ENCODE data around the gene TMEM30A.

The TMEM30A gene

DNA sequence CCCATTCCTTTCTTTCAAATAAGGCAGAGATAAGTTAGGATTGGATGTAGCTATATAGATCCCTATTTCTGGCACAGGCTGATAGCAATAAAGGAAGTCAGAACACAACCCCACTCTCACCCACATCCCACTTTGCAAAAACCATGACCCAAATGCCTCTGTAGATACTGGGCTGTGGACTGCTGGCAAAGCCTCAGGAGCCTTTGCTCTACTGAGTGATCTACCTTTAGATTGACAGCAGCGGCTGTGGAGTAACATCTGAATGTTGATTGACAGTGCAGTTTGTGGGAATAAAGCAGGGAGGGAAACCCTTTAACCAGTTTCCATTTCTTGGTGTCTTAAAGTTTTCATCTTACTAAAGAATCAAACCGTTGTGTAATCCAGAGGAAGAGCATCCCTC is 6.7 kb upstream of the TMEM30A start:
- no peak for DNase-seq

DNA sequence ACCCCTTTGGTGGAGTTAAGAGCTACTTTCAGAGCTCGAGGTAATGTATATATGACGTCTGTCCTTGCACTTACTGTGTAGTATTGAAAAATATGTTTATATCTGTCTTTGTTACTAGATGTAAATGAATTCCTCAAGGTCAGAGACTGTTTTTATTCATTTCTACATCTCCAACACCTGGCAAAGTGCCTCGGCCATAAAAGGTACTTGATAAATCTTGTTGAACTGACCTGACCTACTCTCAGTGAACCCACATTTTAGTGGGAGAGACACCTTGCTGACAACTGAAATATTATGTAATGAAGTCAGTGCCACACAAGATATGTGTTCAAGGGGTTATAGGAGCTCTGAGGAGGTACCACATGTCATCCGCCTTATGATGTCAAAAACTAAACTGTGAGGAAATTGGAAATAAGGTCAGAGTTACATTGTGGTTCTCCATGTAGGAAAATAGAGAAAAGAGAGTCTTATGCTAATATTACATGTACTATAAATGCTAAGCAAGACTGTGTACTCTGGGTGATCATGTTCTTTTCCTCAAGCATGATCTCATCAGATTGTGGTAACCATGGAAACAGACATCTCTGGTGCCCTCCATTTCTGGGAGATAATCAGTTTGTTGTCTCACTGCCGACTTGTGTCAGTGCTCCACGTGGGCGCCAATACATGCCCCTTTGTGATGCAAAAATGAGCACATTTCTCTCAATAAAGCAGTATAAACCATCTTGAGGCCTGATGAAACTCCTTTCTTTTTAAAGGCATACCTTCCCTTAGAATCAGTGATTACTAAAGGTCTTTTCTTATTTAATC is 5.7 kb upstream of the TMEM30A start:
- no peak for DNase-seq

DNA sequence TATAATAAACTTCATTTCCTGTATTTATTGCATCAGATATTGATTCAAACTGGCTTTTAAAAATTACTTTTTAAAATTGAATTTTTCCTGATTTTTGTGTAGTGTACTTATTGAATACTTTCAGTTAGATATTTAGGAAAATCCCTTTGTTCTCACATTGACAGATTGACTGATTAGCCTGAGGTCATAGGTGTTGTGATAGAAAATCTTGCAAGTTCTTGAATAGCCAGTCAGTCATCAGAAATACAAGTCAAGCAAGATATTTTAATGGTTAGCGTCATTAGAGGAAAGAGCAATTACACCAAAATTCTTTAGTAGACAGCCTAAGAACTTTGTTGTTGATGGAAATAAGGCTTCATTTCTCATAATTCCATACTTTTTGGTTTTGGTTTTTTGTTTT is 3.4 kb upstream of the TMEM30A start:
- DNase-seq = no peak

DNA sequence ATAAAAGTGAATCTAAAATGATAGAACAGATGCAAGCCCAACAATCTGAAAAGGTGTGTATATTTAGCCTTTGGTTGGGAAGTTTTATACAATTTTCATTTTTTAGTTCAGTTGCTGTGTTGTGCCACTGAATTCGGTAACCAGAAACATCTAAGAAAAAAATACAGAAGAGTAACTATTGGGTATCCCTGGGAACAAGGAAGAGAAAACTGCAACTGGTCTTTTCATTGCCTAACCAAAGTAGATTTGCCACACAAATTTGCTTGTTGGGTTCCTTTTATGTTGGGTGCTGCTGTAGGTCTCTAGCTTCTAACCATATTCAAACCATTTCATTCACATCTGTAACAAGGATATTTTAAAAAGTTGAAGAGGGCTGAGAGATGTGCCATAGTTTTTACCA is 2.8 kb upstream of the TMEM30A start:
- DNase-seq = no peak

DNA sequence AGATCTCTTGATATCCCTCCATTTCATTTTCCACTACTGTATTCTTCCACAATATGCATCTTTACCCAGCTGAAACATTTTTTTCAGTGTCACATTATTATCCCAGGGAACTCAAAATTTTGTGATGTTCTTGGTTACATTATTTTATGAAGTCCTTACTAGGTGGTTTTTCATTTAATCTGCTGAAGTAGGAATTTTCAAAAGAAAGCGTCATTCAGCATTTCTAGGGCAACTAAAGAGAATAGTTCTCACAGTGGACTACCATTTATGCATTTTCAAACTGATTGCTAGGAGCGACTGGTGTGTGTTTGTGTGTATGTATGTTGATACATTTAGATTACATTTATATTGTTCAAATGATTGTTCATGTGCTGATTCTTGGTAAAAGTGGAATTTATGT is 2.4 kb upstream of the TMEM30A start:
- no peak for DNase-seq

DNA sequence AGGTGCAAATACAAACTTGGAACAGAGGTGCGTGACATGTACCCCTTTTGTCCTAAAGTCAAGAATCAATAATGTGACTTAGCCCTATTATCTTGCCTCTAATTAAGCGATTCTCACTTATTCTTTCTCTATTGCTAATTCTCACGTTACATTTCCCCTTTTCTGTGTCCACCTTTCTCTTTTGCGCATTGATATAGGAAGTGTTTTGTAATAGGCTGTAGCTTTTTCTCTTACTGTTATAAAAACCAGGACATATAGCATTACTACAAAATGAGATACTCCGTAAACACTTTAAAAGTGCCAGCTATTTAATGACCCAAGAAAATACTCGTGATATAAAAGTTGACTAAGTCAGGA is 669 bp upstream of the TMEM30A start:
- peak; percentile 36 for DNase-seq

DNA sequence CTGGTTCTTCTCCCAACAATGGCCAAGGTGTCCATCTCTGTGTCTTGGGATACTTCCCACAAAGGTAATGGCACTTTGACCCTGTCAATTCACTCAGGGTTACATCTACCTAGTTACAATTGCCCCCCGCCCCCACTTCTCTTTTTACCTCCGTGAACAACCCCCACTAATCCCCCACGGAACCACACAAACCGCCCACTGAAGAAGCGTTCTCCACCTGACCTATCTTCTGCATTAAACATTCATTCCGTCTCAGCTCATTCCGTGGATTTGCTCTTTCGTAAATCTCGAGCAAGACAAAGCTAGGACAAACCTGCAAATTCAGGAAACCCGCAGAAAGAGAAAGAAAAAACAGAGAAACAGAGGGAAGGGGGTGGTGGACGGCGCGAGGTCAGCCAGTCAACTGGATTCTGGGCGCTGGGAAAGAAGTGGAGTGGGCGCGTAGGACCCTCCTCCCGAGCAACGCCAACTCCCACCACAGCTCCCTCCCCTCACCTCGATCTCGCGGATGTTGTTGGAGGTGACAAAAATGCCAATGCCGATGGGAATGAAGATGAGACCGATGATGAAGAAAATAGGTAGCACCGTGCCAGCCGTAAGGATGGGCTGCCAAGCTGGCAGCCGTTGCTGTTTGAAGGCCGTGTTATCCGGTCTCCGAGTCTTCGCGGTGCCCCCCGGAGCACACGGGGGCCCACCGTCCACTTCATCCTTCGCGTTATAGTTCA is 523 bp downstream of the TMEM30A start:
- DNase-seq = no peak

DNA sequence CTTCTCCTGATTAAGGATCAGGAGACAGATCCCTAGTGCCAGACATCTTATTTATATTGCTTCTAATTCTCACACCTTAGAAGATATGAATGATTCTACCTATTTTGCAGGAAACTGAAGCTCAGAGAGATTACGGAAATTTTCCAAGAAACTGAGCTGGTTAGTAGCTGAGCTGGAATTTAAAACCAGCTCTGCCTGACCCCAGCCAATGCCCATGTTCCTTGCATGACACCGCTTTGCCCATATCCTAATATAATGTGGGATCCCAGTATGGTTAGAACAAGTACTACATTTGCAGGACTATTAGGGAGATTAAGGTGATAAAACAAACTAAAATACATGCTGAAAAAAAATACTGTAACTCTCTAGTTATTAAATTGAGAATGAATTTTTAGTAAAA is 1.9 kb downstream of the TMEM30A start:
- no peak for DNase-seq

DNA sequence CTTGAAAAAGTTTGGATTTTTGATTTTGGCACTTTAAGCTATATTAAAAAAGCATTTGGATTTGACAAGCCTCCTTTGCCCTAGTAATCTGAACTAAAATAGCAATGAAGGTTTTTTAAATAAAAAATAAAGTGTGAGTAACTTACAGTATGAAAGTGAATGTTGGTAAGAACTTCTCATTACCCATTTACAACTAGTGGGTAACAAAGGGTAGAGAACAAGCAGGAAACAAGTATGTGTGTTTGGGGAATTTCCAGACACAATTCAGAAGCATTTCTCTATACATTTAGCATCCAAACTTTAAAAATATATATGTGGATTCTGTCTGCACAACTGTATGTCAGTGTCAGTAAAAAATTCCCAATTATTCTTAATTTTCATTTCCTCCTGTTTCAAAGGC is 2.9 kb downstream of the TMEM30A start:
- DNase-seq = no peak

DNA sequence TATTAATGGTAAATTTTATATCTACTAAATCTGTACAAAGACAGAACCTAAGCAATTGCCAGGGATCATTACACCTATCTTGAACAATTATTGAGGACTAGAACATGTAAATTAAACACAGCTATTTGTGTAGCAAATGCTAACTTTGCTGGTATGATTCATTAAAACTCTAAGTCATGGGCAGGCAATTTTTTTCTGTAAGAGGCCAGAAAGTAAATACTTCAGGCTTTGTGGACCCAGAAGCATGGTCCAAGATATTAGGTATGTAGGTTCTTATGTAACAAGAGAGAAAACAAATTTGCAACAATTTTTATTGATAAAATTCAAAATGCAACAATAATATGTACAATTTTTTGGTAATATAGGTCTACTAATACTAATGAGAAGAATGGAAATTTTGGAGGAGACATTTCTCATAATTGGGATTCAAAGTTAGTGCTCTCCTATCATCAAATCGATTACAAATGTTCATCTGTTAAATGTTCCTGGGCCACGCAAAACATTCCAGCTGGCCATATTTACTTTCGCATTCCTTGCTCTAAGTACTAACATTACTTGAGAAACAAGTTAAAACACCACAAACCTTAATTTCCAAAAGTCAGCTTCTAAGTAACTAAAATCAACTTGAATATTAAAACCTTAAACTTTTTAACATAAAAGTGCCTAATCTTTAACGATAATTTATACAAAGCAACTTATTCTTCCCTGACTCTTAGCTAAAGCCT is 4.3 kb downstream of the TMEM30A start:
- no peak for DNase-seq

DNA sequence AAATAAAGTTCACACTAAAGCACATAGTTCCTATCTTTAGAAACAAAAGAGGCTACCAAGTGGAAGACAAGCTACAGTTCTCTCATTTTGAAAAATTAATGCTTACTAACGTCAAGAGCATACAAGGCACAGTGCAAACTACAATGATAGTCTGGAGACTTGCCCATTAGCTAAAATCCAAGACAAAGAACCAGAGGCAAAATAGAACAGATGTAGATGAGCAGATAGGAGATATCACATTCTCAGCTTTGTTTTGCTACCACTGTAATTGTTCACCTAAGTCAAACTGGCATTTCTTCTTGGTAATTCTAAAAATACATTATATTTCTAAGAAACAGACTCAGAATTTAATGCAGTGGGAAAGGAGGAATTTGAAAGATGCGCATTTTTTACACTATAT is 5.2 kb downstream of the TMEM30A start:
- DNase-seq = no peak

DNA sequence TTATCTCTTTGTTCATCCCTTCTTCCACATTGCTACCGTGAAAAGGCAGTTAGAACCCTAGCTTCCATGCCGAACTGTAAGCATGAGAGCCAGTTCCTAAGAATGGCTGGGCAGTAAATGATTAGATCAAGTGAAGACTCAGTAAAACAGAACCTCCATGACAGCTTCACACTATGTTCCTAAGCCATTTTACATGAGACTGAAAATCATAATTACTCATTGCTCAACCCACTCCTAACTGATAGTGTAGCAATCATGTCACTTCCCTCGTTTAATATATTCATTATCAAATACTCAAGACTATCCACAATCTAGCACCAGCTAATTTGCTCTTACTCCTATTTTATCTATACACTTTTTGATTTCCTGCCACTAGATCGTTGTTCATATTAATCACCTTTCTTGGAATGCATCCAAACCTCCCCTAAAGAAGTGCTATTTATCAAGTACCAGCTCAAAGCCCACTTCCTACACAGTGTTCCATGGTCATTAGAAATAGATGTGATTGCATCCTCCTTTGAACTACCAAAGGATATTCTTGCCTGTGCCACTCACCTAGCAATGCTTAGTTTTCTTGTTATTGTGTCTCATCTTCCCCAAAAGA is 6.0 kb downstream of the TMEM30A start:
- DNase-seq = no peak

DNA sequence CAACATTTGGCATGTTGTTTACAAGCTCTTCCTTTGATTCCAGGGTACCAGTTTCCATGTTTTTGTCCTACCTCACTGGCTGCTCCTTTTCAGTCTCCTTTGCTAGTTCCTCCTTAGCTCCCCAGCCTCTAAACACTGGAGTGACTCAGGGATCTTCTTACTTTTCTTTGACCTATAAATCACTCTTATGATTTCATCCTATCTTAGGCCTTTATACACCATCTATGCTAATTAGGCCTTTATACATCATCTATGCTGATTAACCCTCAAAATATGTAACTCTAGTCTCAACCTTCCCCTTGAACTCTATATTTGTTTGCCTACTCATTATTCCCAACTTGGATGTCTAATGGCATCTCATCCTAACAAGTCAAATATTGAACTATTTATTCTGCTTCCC is 9.5 kb downstream of the TMEM30A start:
- DNase-seq = no peak

DNA sequence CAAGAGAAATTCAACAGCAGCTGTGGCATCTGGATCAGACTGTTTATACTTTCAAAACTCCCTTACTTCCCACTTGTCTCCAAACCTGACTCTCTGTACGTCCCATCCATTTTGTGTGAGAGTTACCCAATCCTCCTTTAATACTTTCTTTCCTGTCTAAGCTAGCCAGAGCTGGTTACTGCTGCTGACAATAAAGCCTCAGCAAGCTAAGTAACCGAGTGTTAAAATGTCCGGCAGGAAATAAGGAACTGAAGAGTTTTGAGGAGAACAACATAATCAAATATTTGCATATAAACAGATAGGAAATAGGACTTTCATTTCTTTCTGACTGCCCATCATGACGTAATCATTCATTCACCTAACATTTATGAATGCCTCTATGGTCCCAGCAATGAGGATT is 11.6 kb downstream of the TMEM30A start:
- no peak for DNase-seq

DNA sequence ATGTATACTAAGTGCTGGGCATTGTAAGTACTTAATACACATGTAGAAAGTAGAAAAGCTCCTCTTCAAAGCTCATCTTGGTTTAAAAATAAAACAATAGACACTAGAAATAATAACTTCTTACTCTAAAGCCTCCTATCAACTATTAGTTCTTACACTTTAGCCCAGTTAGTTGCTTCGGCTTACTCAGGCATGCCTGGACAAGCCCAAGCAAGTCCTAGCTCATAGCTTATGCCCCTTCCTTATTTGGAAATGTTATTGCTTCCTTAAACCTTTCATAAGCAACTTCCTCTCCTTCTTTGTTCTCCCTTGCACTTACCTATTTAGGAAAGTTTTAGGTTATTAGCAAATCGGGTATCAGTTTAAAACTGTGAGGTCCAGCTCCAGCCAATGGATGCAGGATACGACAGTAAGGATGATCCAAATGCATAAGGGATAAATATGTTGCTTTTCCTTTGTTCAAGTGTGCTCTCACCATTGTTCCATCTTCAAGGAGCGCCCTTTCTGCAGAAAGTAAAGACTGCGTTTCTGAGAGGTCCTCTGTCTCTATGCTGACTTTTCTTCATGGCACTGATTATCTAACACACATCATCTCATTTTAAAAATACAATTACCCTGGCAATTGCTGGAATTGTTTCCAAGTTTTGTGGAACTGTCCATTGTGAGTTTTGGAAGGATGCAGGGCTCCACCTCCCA is 12.3 kb downstream of the TMEM30A start:
- DNase-seq = no peak

DNA sequence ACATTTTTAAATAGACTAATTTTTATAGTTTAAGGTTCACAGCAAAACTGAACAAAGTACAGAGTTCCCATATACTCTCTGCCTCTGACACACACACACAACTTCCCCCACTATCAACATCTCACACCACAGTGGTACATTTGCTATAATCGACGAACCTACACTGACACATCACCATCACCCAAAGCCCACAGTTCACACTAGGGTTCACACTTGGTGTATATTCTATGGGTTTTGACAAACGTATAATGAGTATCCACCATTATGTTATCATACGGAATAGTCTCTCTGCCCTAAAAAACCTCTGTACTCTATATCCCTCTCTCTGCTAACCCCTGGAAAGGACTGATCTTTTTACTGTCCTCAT is 15.6 kb downstream of the TMEM30A start:
- no peak for DNase-seq

DNA sequence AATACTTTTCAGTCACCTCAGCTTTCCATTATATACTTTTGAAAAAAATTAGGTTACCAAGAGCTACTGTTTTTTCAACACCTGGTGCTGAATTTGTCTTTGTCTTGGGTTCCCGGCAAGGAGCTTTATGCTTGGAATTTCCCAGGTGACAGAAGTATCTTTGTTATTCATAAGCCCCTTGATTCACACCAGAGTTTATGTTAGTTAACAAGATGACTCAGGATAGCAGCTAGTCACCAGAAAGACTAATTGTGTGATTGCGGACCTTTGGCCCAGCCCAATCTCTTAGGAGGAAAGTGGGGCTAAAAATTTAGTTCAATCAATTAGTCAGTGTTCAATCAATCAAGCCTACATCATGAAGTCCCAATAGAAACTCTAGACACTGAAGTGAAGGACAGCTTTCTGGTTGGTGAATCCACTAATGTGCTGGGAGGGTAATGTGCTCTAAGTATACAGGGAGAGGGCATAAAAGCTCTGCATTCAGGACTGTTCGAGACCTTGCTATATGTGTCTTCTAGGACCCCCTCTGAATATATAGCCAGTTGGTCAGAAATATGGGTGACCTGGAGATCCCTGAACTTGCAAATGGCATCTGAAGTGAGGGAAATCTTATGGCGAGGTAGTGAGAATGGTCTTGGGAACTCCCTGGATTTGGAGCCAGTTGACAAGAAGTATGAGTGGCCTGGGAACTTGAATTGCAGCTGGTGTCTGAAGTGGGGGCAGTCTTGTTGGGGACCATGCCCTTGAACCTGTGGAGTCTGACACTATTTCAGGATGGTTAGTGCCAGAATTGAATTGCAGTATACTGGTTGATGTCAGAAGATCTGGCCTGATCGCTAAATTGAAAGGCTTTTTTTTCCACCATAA is 16.2 kb downstream of the TMEM30A start:
- no peak for DNase-seq

DNA sequence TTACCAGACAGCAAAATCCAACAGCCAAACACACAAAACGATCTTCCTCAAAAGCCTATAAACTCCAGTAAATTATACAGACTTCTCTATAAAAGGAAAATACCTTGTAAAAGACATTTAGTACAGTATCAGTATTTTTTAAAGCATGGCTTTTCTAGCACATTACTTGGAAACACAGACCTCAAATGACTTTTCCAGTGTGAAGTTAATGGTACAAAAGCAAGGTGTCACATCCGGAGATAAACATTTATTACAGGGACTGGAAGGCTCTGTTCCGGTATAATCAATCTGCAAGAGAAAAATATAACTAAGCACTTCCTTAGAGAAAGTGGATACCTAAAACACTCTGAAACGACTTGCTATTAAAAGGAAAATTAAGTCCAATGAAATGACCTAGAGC is 17.1 kb downstream of the TMEM30A start:
- DNase-seq = no peak

DNA sequence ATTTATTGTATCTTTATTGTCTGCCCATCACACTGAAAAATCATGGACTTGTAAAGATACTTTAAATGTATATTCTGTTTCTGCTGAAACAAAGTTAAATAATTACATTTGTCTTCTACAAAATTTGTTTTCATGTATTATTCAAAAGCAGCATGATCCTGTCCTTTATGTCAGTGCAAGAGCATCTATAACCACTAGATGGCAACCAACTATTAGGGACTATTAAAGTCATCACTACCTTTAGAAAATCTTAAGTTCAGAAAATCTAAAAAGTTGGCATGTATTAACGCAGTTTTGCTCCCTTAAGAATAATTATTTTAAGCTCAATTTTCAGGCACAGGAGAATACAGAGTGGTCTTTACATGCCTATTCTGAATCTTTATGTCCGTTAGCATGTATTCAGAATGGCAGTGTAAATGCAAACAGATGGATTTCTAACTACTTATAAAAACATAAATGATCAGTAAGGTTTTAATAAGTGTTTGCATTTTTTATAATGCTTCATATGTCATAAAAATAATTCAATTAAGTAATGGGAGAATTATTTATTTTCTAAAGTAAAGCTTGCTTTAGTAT is 17.8 kb downstream of the TMEM30A start:
- no peak for DNase-seq

DNA sequence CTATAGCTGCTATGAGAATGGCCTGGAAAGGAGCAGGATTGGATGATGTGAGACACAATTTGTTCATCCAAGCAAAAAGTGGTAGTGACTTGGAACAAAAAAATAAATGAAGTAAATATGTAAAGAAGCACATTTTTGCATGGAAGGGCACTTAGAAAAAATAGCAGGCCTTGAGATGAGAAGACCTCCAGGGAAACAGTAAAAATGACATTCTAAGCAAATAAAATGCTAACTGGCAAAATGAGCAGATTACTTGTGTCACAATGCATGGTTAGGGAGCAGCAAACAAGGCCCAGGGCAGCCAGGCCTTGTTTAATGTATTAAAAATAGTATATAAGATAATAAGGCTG is 21.2 kb downstream of the TMEM30A start:
- no peak for DNase-seq

DNA sequence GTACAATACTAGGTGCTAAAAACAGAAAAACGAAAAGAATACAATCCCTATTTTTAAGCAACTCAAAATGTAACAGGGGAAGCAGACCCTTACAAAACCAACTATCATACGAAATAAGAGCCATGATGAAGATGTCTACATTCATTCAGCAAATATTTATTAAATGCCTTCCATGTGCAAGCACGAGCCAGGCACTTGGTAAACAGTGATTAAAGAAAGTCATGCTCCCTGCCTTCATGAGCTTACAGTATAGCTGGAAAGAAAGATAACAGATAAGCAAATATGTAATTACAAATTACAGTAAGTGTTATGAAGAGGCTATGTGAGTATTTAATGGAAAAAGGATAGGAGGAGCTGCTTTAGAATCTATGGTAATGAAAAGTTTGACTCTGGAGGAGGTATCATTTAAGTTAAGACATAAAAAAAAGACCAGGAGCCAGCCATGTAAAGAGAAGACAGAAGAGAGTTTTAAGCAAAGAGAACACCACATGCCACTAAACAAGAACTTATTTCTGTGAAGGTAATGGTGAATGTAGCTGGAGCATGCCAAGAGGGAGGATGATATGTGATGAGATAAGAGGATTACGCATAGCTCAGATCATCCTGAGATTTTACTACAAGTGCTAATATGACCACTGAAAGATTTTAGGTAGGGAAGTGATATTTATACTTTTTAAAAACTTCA is 21.7 kb downstream of the TMEM30A start:
- no peak for DNase-seq
